Panc1 (cell line): ENCODE data around the gene DDX31. TPM values are rescaled to one million over a fixed set of nuclear protein-coding genes. Genes with fewer than 3 reads are reported as not detected.

ENCODE experiments used
- ATAC-seq: fragments of 200-7000 bp; cut with Tn5 transposase; 2 replicates; pipeline ENCODE4 v1.9.1; 2020; ENCODE audit warnings: mild to moderate bottlenecking, moderate library complexity
- BruUV-seq: library from RNA; stranded (reverse); fragments of 400-500 nt; replicated peaks from 2 replicates; lab custom pipeline; 2021; lab: Mats Ljungman, UMichigan
- CTCF ChIA-PET: fragments of 300-600 bp; sonication (Branson Sonifier 250); formaldehyde crosslinking; loops from one replicate; lab custom pipeline; 2022; ENCODE audit warnings: antibody characterized with exemption; lab: Charles Lee
- POLR2A ChIA-PET: fragments of 300-600 bp; sonication (Branson Sonifier 250); formaldehyde crosslinking; loops from one replicate; lab custom pipeline; 2022; ENCODE audit warnings: antibody characterized with exemption; lab: Charles Lee
- DNase-seq: peaks from one replicate; pipeline ENCODE4 v3.0.0-alpha.2; 2010; ENCODE audit warnings: low read depth, low spot score
- H3K27ac ChIP-seq: 2 replicates; pipeline ENCODE4 v1.5.1; 2011; ENCODE audit warnings: mild to moderate bottlenecking, low read length, inconsistent platforms
- H3K27me3 ChIP-seq: fragments of 200-500 bp; sonication (Bioruptor generic); 2 replicates; pipeline ENCODE4 v1.6.0; 2014; ENCODE audit warnings: low read length, inconsistent platforms; ENCODE audit not compliant: control insufficient read depth, insufficient read depth
- H3K36me3 ChIP-seq: fragments of 200-500 bp; sonication (Bioruptor generic); 2 replicates; pipeline ENCODE4 v1.5.1; 2014; ENCODE audit warnings: inconsistent platforms, mild to moderate bottlenecking, low read length, moderate library complexity; ENCODE audit not compliant: control insufficient read depth, insufficient read depth
- H3K4me1 ChIP-seq: 2 replicates; pipeline ENCODE4 v1.5.1; 2011; ENCODE audit warnings: inconsistent platforms, mild to moderate bottlenecking, low read length, moderate library complexity; ENCODE audit not compliant: control insufficient read depth, insufficient read depth
- H3K4me3 ChIP-seq, 2 experiments: 2 replicates each; pipeline ENCODE4 v1.5.1; 2011 to 2012; ENCODE audit warnings: low read depth in 2 of 2, low read length in 2 of 2, mild to moderate bottlenecking in 2 of 2, inconsistent platforms in 1 of 2, moderate library complexity in 1 of 2
- H3K9me3 ChIP-seq: fragments of 200-500 bp; sonication (Bioruptor generic); 2 replicates; pipeline ENCODE4 v1.5.1; 2014; ENCODE audit warnings: low read depth, mild to moderate bottlenecking, inconsistent platforms, low read length, moderate library complexity; ENCODE audit not compliant: control insufficient read depth, insufficient read depth
- POLR2AphosphoS5 ChIP-seq: IDR thresholded peaks from 2 replicates; pipeline ENCODE4 v1.6.1; 2012; ENCODE audit warnings: mild to moderate bottlenecking, low read depth, low read length, moderate library complexity
- SIN3A ChIP-seq: IDR thresholded peaks from 2 replicates; pipeline ENCODE4 v1.6.1; 2012; ENCODE audit warnings: low read depth, mild to moderate bottlenecking, low read length, moderate library complexity, borderline replicate concordance; ENCODE audit not compliant: insufficient read depth
- TCF7L2 ChIP-seq: IDR thresholded peaks from 2 replicates; pipeline ENCODE4 v1.6.1; 2011; ENCODE audit warnings: mild to moderate bottlenecking, low read depth, low read length, inconsistent platforms
- in situ Hi-C: cut with HindIII; loops from 2 replicates; pipeline ENCODE4 v1.10.0; 2016; ENCODE audit warnings: low sequenced_read_pairs, low pct_unique_long_range_greater_than_20kb
- intact Hi-C: fragments of 100-400 bp; cut with micrococcal nuclease; formaldehyde crosslinking; loops from one replicate; pipeline ENCODE4 v1.10.0; 2022; ENCODE audit not compliant: unreplicated experiment
- total RNA-seq: library from RNA; stranded (reverse); gene quantifications from one replicate; pipeline ENCODE4 v1.2.1, GENCODE V29; 2021; ENCODE audit not compliant: unreplicated experiment
- TF ChIP-seq, protein P1 (sequence below): fragments of 450-650 bp; IDR thresholded peaks from 2 replicates; pipeline ENCODE4 v1.5.1; 2017; ENCODE audit warnings: mild to moderate bottlenecking
- TF ChIP-seq, protein P2 (sequence below), 2 experiments: IDR thresholded peaks; 2 replicates each; pipeline ENCODE4 v1.6.1; 2011 to 2012; ENCODE audit warnings: low read depth in 2 of 2, control low read depth in 1 of 2, low read length in 1 of 2, mild to moderate bottlenecking in 1 of 2, moderate library complexity in 1 of 2; ENCODE audit not compliant: insufficient read depth in 1 of 2

DDX31 gene
- total RNA-seq, 1 experiment from 2014 or later = 17.5 TPM

DNA sequence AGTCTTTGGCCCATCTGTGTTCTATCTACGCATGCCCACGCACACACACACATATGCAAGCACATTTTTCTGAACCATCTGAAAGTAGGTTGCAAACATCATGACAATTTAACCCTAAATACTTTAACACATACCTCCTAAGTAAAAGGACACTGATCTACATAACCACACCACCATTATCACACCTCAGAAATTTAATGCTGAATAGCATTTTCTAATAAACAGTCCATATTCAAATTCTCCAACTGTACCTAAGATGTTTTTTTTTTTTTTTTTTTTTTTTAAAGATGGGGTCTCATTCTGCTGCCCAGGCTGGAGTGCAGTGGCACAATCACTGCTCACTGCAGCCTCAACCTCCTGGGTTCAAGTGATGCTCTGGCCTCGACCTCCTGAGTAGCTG is 35.5 kb downstream of the DDX31 start:
- ChIA-PET CTCF (no interaction called here), POLR2A (no interaction called here)
- TF ChIP-seq POLR2AphosphoS5 = no peak
- no peak for TF ChIP-seq SIN3A
- TF ChIP-seq, protein P1, sequence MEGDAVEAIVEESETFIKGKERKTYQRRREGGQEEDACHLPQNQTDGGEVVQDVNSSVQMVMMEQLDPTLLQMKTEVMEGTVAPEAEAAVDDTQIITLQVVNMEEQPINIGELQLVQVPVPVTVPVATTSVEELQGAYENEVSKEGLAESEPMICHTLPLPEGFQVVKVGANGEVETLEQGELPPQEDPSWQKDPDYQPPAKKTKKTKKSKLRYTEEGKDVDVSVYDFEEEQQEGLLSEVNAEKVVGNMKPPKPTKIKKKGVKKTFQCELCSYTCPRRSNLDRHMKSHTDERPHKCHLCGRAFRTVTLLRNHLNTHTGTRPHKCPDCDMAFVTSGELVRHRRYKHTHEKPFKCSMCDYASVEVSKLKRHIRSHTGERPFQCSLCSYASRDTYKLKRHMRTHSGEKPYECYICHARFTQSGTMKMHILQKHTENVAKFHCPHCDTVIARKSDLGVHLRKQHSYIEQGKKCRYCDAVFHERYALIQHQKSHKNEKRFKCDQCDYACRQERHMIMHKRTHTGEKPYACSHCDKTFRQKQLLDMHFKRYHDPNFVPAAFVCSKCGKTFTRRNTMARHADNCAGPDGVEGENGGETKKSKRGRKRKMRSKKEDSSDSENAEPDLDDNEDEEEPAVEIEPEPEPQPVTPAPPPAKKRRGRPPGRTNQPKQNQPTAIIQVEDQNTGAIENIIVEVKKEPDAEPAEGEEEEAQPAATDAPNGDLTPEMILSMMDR = no peak
- TF ChIP-seq, protein P2, sequence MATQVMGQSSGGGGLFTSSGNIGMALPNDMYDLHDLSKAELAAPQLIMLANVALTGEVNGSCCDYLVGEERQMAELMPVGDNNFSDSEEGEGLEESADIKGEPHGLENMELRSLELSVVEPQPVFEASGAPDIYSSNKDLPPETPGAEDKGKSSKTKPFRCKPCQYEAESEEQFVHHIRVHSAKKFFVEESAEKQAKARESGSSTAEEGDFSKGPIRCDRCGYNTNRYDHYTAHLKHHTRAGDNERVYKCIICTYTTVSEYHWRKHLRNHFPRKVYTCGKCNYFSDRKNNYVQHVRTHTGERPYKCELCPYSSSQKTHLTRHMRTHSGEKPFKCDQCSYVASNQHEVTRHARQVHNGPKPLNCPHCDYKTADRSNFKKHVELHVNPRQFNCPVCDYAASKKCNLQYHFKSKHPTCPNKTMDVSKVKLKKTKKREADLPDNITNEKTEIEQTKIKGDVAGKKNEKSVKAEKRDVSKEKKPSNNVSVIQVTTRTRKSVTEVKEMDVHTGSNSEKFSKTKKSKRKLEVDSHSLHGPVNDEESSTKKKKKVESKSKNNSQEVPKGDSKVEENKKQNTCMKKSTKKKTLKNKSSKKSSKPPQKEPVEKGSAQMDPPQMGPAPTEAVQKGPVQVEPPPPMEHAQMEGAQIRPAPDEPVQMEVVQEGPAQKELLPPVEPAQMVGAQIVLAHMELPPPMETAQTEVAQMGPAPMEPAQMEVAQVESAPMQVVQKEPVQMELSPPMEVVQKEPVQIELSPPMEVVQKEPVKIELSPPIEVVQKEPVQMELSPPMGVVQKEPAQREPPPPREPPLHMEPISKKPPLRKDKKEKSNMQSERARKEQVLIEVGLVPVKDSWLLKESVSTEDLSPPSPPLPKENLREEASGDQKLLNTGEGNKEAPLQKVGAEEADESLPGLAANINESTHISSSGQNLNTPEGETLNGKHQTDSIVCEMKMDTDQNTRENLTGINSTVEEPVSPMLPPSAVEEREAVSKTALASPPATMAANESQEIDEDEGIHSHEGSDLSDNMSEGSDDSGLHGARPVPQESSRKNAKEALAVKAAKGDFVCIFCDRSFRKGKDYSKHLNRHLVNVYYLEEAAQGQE (IDR thresholded peaks at IDR 0.05; ENCODE audit: insufficient read depth in 1 of 2, low read depth in 2 of 2, low read length in 1 of 2) = no peak
- no peak for TF ChIP-seq TCF7L2
- Histone ChIP-seq H3K27me3 (no peaks in the 10 kb centered on the region), H3K4me3 (no peak overlapping the region), H3K27ac (no peak overlapping the region), H3K36me3 (peaks cover 3% of the 10 kb centered on the region), H3K4me1 (no peaks in the 10 kb centered on the region), H3K9me3 (no peaks in the 10 kb centered on the region)
- ATAC-seq = no peak
- intact Hi-C loops = no loop called here
- in situ Hi-C loops = no loop called here
- no peak for DNase-seq
- no TSS peak for BruUV-seq

DNA sequence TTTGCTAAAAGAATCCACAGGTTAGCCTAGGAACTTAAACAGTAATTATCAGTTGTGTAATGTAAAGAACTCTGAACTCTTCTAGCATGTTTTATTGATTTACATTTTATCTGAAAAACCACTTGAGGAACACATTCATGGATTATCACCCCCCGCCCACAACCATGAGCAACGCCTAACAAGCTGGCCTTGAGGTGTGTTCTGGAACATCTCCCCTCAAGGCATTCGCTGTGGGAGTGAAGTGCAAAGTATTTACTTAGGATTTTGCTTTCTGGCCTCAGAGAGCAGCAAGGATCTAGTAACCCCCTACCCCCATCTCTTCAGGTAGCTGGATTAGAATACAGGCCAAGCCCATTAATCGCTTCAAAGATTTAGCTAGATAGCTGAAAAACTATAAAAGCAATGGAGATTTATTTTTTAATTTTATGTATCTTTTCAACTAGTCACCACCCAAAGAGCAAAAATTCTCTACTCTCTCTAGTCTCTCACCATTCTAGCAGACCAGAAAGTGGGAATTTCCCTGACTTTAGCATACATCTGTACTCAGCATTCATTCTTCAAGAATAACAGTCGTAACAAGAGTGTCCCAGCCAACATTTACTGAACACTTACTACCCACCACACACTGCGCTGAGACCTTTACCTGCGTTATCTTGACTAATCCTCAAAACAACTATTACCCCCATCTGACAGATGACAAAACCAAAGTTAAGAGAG is 37.2 kb downstream of the DDX31 start:
- Histone ChIP-seq H3K36me3 (peaks cover 6% of the 10 kb centered on the region), H3K4me3 (no peak overlapping the region), H3K4me1 (no peaks in the 10 kb centered on the region), H3K9me3 (no peaks in the 10 kb centered on the region), H3K27ac (no peak overlapping the region), H3K27me3 (no peaks in the 10 kb centered on the region)
- POLR2A ChIA-PET = no interaction called here
- CTCF ChIA-PET = no interaction called here
- intact Hi-C loops (no loop called here), in situ Hi-C loops (no loop called here)
- no peak for DNase-seq
- TF ChIP-seq SIN3A = no peak
- TF ChIP-seq, protein P1 = no peak
- no peak for TF ChIP-seq POLR2AphosphoS5
- TF ChIP-seq, protein P2 (IDR thresholded peaks at IDR 0.05; ENCODE audit: insufficient read depth in 1 of 2, low read depth in 2 of 2, low read length in 1 of 2) = no peak
- no peak for TF ChIP-seq TCF7L2
- no peak for ATAC-seq
- no TSS peak for BruUV-seq
